Skeletal muscle cell (primary cell): ENCODE results near the gene BCL2.
"Not testable (repeated sequence)": the region's sequence is repeated elsewhere in the genome, so short reads cannot be mapped to it uniquely, and the experiment has no call there.

Experiments used
- DNase-seq: peaks from one replicate; pipeline ENCODE4 v3.0.0-alpha.2; 2010; ENCODE audit warnings: low read depth
- H3K4me3 ChIP-seq: 2 replicates; pipeline ENCODE4 v1.5.1; 2011; ENCODE audit warnings: low read depth, mild to moderate bottlenecking, control low read depth, low read length, moderate library complexity

BCL2 gene

DNA sequence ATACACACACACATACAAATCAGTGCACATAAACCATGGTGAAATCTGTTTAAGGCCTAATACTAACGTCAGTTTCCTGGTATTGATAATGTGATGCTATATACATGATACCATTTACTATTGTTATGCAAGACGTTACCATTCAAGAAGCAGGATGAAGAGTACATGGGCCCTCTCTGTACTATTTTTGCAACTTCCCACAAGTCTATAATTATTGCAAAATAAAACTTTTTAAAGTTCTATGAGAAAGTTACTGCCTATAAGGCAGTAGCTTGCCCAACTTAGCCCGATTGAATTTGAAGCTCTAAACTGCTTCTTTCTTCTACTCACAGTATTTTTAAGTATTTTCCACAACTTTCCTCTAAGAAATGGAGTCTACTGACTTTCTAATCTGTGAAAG lies 74.0 kb downstream of the BCL2 start:
- no peak overlapping the region for H3K4me3 ChIP-seq
- DNase-seq = no peak

DNA sequence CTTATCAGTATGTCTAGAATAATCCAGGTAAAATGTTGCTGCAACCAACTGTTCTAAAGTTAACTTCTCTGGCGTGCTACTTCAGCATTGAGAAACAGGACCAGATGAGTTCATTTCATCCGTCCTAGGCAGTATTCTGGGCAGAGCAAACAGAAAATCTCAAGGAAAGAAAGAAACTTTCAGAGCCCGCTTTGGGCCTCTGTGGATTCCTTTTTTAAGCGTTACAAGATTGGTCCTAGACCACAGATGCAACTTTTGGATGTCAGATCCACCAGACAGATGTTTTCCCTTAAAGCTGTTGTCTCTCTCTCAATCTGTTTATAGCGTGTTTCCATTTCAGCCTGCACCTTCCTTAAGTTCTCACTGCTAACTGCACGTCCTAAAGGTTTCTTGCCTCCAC lies 75.0 kb downstream of the BCL2 start:
- no peak for DNase-seq
- H3K4me3 ChIP-seq = no peak overlapping the region

- H3K4me3 ChIP-seq = no peak overlapping the region
- no peak for DNase-seq
These were observed 77.8 kb downstream of the BCL2 start for GRCh38 chr18:63241760-63242159.

DNA sequence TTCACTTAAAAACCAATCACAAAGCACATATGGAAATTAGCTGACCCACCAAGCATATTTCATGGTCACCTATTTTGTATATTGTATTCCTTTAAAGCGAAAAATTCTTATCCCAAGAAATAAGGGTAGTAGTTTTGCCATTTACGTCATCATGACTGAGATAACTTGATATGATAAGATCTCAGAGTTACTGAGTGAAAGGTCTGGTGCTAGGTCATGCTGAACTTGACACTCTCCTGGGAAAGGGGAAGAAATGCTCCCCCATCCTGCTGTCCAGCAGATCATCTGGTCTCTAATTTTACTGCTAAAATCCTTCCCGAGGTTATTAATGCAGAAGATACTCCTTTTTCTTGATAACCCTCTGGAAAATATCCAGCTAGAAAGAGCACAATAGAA lies 78.3 kb downstream of the BCL2 start:
- no peak overlapping the region for H3K4me3 ChIP-seq
- no peak for DNase-seq

- no peak overlapping the region for H3K4me3 ChIP-seq
- no peak for DNase-seq
These were observed 78.8 kb downstream of the BCL2 start for GRCh38 chr18:63240531-63241316.

GRCh38 chr18:63238693-63239075 lies 80.9 kb downstream of the BCL2 start:
- H3K4me3 ChIP-seq = peak overlapping the region; percentile 16
- no peak for DNase-seq

- peak; percentile 75 for DNase-seq
- peak overlapping the region; percentile 16 for H3K4me3 ChIP-seq
These were observed 81.5 kb downstream of the BCL2 start for GRCh38 chr18:63237881-63238692.

- DNase-seq = no peak
- H3K4me3 ChIP-seq = no peak overlapping the region
These were observed 82.4 kb downstream of the BCL2 start for GRCh38 chr18:63236921-63237846.

DNA sequence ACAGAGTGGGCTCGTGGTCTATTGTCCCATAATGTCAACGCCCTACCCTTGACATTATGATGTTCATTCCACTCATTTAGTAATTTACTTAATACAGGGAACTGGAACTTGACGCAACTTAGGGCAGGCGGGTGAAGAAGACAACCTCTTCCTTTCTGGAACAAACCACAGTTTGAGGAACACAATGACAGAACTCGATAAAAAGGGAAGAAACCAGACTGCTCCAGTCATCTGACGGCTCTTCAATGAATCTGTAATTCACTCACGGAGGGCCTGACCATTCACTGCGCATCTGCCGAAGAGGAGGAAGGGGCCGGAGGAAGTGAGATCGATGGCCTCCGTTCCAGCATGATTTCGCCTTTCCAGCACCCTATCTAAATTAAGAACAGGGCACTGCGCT lies 83.2 kb downstream of the BCL2 start:
- H3K4me3 ChIP-seq = no peak overlapping the region
- no peak for DNase-seq

DNA sequence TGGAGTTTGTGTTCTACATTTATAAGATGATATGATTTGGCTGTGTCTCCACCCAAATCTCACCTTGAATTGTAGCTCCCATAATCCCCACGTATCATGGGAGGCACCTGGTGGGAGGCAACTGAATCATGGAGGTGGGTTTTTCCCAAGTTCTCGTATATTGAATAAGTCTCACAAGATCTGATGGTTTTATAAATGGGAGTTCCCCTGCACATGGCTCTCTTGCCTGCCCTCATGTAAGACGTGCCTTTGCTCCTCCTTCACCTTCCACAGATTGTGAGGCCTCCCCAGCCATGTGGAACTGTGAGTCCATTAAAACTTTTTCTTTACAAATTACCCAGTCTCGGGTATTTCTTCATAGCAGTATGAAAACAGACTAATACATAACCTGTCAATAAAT lies 83.6 kb downstream of the BCL2 start:
- not testable (repeated sequence) for H3K4me3 ChIP-seq, DNase-seq

DNA sequence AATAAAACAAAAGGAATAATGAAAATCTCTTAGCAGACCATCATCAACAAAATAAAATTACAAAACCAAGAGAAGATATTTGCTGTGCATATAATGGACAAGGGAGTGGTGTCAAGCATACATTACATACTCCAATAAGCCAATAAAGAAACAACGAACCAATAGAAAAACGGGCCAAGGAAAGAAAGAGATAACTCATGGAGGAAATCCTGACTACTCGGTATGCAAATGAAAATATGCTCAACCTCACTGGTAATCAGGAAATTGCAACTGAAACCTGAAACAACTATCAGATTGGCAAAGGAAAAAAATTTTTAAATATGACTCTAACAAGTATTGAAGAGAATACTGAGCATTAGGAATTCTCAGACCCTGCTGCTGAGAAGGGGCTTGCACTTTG lies 84.7 kb downstream of the BCL2 start:
- no peak for DNase-seq
- H3K4me3 ChIP-seq = no peak overlapping the region

DNA sequence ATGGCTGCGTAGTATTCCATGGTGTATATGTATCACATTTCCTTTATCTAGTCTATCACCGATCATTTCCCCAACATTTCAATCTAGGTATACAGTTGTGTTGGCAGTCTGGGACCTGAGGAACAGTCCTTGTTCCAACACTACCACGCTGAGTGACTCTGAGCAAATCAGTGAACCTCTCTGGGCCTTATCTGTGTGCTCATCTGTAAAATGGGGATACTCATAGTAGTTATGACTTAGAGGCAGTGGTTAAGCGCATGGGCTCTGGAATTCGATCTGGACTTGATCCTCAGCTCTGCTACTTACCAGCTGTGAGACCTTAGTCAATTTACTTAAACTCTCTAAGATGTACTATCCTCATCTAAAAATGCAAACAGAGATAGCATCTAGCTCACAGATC lies 85.1 kb downstream of the BCL2 start:
- no peak overlapping the region for H3K4me3 ChIP-seq

GRCh38 chr18:63233334-63233733 lies 86.2 kb downstream of the BCL2 start:
- no peak for DNase-seq
- no peak overlapping the region for H3K4me3 ChIP-seq

More for the DNA sequence above, 85.1 kb downstream of the BCL2 start:
- DNase-seq = no peak

DNA sequence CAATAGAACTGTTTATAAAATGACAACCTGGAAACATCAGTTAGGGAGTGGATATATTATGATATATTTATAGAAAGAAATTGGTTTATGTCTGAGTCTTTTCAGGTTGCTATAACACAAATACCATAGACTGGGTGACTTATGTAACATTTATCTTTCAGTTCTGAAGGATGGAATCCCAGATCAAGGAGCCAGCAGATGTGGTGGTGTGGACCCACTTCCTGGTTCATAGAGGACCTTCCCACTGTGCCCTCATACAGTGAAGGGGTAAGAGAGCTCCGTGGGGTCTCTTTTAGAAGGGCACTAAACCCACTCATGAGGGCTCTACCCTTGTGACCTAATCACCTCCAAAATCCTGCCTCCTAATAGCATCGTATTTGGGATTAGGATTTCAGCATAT lies 86.7 kb downstream of the BCL2 start:
- DNase-seq = no peak
- no peak overlapping the region for H3K4me3 ChIP-seq

DNA sequence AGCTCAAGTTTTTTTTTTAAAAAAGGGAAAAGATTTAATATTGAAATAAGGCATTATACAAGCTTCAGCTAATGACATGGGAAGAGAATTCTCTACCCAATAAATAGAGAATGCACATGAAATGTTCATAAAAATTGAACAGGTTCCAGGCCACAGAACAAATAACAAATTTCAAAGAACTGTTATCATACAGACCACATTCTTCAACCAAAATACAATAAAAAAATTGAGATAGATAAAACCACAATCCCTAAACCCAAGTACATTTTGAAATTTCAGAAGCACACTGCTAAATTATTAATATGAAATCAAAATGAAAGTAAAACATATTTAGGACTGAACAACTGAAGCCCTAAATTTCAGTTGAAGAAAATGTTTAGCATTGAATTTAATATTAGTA lies 89.6 kb downstream of the BCL2 start:
- H3K4me3 ChIP-seq = no peak overlapping the region
- no peak for DNase-seq

DNA sequence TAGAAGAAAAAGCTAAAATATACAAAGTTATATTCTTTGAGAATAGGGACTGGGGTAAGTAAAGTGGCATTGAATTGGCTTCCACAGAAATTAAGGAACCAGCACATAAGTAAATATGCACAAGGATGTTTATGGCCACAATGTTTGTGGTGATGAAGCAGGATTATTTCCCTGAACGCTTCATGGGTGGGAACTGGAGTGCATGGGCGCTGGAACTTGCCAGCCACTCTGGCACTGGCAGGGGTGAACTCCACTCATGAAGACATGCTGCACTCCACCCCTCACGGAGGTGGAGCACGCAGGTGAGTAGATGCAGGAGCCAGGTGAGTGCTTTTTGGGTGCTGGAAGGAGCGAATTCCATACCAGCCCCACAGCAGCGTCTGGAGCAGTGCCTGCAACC lies 94.1 kb downstream of the BCL2 start:
- DNase-seq = no peak
- H3K4me3 ChIP-seq = no peak overlapping the region

DNA sequence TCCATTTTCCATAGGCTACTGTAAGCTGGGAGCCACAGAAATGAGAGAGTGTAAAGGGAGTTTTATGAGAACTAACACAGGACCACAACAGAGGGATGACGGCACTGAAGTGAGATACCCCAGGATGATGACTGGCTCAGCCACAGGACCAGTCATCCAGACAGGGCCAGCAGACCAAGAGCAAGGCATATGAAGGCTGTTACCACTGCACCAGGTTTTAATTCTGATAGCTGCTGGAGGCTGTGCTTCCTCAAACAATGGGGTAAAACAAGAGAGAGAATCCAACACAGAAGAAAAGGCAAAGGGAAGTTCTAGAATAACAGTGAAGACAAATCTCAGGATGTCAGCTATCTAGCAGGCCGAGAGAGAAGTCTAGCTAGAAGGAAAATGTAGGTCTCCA lies 94.9 kb downstream of the BCL2 start:
- no peak overlapping the region for H3K4me3 ChIP-seq
- DNase-seq = no peak

DNA sequence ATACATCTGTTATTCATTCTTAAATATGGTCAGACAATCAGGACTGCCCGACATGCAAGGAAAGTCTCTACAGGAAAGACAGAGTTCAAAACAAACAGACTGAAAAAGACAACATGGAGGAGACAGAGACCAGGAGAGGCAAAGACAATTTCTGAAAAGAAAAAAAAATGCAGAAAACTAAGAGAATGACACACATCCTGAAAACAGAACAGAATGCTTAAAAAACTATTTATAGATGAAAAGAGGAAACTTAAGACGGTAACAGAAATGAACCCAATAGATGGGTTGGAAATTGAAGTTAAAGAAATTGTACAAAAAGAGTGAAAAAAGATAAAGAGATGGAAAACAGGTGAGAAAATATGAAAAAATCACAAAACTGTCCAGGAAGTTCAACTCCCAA lies 95.7 kb downstream of the BCL2 start:
- no peak for DNase-seq
- no peak overlapping the region for H3K4me3 ChIP-seq

DNA sequence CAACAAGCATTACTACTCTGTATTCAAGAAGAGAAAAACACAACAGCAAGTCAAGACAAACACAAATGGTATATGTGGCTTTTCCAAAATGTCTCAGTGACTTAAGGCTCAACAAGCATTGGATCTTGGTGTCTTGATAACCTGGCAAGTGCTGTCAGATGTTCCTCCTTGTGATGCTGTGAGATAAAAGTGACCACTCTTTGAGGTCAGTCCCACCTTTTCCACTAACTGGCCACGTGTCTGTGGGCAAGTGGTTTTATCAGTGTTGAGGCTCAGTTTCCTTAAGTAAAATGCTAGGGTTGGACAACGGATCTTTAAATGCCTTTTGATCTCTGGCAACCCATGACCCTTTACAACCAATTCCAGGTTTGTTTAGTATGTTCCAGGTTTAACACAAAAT lies 98.7 kb downstream of the BCL2 start:
- H3K4me3 ChIP-seq = no peak overlapping the region
- DNase-seq = no peak

DNA sequence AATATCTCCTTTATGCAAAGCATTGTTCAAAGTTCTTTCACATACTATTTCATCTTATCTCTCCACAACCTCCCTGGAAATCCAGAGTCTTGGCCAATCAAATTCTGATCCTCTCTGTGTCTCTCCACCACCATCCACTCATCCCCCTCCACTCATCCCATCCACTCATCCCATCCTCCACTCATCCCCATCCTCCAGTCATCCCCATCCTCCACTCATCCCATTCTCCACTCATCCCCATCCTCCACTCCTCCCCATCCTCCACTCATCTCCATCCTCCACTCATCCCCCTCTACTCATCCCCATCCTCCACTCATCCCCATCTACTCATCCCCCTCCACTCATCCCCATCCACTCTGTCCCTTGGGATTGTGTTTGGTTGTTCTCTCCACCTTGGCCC lies 101.1 kb downstream of the BCL2 start:
- H3K4me3 ChIP-seq = no peak overlapping the region
- no peak for DNase-seq
